HG02798 (cell line): ENCODE measurements around the gene PMEL.
"Not testable (repeated sequence)": the region's sequence is repeated elsewhere in the genome, so short reads cannot be mapped to it uniquely, and the experiment has no call there.

Experiments
- ATAC-seq: cut with Tn5 transposase; IDR thresholded peaks from one replicate; pipeline ENCODE4 v1.9.1; 2021; ENCODE audit warnings: mild to moderate bottlenecking; ENCODE audit not compliant: unreplicated experiment, poor library complexity

Gene PMEL

DNA sequence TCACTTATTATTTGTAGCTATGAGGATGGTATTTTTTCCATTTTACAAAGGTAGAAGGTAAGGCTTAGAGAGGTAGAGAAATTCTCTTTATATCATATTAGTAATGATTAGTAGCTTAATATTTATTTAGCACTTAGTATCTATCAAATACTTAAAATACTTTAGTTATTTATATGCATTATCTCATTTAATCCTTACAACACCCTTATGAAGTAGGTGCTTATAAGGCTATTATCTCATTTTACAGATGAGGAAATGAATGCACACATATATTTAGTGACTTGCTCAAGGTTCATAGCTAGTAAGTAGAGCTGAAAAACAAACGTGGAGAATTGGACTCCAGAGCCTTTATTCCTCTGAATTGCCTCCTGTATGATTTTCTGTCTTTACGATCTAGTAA lies 19.0 kb upstream of the PMEL start:
- ATAC-seq: no peak

DNA sequence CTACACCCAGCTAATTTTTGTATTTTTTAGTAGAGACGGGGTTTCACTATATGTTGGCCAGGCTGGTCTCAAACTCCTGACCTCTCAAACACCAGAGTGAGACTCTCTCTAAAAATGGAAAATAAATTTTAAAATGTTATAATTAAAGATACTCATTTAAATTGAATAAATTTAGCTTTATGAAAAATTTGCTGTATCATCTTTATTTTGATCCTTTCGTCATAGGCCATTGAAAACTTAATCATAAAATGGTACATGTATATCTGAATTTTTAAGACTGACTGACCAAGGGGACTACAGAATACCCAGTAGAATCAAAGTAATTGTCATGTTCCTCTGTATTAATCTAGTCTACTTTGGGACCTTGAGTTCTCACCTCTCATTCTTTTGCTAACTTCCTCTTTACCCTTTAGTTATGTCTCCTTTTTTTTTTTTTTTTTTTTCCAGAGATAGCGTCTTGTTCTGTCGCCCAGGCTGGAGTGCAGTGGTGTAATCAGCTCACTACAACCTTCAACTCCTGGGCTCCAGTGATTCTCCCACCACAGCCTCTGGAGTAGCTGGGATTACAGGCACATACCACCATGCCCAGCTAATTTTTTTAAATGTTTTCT lies 17.5 kb upstream of the PMEL start:
- no peak for ATAC-seq

- ATAC-seq: no peak
Observed at GRCh38 chr12:55982319-55982936, 16.6 kb upstream of the PMEL start.

DNA sequence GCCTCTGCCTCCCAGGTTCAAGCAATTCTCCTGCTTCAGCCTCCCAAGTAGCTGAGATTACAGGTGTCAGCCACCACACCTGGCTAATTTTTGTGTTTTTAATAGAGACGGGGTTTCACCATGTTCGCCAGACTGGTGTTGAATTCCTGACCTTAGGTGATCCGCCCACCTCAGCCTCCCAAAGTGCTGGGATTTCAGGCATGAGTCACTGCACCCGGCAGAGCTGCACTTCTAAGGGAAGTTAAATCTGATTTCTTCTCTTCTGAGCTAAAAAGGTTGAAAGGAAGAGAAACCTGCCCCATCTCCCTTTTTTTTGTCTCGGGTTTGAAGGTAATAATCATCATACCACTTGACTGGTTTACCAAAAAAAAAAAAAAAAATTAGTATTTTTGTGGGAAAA lies 16.0 kb upstream of the PMEL start:
- not testable (repeated sequence) for ATAC-seq

GRCh38 chr12:55979069-55979468 lies 13.2 kb upstream of the PMEL start:
- ATAC-seq: no peak

DNA sequence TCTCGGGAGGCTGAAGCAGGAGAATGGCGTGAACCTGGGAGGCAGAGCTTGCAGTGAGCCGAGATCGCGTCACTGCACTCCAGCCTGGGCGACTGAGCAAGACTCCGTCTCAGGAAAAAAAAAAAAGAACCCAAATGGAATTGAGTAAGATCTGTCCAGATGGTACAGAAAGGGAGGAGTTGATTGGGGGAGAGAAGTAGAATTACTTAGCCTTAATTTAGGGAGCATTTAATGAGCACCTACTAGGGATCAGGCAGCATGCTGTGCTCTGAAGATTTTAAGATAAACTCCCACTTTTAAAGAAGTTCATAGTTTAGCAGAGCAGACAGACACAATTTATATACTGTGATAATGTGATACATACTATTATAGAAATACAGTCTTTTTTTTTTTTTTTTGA lies 12.6 kb upstream of the PMEL start:
- ATAC-seq: no peak

- peak; percentile 5 for ATAC-seq
Observed at GRCh38 chr12:55974308-55974730, 8.5 kb upstream of the PMEL start.

GRCh38 chr12:55973599-55974307 lies 7.9 kb upstream of the PMEL start, which contains the start of gene RAB5B:
Gene RAB5B, plus strand, starts transcription at chr12:55974078. Its CDS starts 12,883 bp downstream, at chr12:55986961.
- peak; percentile 94 for ATAC-seq

DNA sequence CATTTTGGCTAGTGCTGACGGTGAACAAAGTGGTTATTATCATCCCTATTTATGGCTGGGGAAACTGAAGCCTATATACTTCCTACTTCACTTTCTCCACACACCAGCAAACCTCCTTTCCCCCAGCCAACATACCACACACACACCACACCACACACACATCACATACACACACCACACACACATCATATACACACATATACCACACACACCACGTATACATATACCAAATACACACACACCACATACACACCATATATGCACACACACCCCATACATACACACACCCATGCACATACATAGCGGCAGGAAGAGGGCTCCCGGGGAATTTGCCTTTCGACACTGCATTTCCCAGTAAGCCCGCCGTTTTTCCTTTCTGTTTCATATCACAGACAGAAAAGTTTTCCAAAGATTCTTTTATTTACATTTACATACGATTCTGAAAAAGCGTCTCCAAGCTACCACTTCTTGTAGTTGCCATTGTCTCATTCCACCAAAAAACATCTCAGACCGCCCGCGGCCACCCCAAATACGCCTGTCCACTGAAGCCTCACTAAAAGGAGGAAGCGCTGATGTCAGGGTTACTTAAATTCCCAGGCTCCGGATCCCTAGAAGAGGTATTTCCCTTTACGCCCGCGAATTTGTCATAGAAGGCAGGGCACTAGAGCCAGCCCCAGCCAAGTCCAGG lies 7.2 kb upstream of the PMEL start:
- no peak for ATAC-seq

DNA sequence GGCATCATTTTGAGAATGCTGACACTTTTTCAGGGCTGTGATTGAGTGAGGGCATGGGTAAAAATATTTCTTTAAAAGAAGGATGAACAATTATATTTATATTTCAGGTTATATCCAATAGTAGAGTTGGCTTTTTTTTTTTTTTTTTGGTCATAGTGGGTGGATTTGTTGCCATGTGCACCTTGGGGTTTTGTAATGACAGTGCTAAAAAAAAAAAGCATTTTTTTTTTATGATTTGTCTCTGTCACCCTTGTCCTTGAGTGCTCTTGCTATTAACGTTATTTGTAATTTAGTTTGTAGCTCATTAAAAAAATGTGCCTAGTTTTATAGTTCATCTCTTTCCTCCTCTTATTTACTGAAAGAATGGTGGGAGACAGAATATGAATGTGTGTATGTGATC lies 6.6 kb upstream of the PMEL start:
- no peak for ATAC-seq

DNA sequence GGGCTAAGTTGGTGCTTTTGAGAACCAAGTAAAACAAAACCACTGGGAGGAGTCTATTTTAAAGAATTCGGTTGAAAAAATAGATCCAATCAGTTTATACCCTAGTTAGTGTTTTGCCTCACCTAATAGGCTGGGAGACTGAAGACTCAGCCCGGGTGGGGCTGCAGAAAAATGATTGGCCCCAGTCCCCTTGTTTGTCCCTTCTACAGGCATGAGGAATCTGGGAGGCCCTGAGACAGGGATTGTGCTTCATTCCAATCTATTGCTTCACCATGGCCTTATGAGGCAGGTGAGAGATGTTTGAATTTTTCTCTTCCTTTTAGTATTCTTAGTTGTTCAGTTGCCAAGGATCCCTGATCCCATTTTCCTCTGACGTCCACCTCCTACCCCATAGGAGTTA lies 6.2 kb upstream of the PMEL start:
- ATAC-seq: no peak

- ATAC-seq: no peak
Observed at GRCh38 chr12:55970775-55971174, 4.9 kb upstream of the PMEL start.

DNA sequence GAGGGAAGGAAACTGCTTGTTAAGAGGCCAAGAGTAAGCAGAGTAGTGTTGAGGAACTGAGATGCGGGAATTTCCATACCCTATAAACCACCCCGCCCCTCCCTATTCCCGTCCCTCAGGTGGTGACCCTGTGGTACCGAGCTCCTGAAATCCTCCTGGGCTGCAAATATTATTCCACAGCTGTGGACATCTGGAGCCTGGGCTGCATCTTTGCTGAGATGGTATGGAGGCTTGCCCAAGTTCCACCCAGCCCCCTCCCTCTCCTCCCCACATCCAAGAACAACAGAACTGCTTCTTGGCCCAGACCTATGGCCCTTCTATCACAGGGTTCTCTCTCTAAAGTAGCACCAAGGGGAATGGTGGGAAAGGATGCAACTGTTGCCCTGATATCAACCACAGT lies 3.5 kb upstream of the PMEL start:
- ATAC-seq: no peak

DNA sequence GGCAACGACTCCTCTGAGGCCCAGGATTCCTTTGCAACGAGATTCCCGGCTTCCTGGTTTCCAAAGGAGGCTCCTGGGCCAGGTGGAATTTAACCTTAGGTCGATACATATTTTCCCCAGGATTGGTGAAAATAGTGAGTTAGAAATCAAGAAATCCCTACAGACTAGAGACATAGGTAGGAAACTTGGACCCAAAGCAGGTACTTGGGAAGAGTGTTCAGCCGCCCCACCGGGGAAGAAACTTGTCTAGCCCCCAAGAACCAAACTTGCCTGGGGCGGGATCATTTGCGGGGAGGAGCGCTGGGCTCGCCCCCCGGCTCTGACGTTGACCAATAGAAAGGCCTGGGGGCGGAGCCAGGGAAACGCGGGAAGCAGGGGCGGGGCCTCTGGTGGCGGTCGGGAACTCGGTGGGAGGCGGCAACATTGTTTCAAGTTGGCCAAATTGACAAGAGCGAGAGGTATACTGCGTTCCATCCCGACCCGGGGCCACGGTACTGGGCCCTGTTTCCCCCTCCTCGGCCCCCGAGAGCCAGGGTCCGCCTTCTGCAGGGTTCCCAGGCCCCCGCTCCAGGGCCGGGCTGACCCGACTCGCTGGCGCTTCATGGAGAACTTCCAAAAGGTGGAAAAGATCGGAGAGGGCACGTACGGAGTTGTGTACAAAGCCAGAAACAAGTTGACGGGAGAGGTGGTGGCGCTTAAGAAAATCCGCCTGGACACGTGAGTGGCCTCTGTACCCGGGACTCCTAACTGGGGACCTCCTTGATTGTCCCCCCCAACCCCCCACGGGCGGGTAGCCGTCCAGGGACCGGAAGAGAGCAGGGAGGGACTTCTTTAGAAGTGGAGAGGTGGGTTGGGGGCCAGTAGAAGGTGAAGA lies 803 bp upstream of the PMEL start, which contains the start of gene CDK2:
Gene CDK2 (plus strand): TSS at position 423 of the 874 bp plus-strand sequence. CDS start 179 bp downstream, at position 602.
- peak; percentile 98 for ATAC-seq

DNA sequence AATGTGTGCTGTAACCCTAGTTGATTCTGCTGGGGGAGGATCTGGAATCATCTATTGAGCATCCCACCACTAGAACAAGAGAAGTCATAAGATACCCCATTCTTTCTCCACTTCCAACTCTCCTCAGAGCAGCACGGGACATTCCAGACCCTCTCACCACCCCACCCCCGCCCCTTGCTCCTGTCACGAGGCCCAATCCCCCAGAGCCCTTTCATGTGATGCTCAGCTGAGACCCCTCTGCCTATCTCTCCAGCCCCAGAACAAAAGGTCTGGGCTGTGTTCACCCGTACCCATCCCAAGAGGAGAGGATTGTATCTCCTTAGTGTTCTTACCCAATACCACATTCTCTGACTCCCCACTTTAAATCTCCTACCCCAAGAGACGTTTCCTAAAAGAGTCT lies 602 bp downstream of the PMEL start:
- no peak for ATAC-seq

GRCh38 chr12:55963760-55964159 lies 2.1 kb downstream of the PMEL start:
- no peak for ATAC-seq

DNA sequence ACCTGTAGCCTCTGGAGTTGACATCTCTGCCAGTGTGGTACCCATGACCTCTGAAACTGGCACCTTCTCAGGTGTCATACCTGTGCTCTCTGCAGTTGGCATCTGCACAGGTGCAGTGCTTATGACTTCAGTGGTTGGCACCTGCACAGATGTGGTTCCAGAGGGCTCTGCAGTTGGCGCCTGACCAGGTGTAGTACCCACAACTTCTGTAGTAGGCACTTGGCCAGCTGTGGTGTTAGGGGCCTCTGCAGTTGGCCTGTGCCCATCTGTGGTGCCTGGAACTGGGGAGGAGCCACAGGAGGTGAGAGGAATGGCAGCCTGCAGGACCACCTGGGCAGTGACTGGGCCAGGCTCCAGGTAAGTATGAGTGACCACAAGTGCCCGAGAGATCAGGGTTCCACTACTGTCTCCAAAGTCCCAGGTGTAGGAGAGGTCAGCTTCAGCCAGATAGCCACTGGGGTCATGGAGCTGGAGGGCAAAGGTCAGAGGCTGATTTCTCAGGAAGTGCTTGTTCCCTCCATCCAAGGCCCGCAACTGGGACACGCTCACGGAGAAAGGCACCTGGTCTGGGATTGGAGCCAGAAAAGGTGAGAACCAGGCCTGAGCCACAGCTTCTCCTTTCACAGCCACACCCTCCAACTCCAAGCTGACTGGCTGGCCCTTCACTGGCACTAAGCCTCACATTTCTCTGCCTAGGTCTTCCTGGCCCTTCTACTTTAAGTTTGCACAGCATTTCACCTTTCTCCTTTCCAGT lies 8.6 kb downstream of the PMEL start:
- ATAC-seq: no peak

- no peak for ATAC-seq
Observed at GRCh38 chr12:55955800-55956508, 9.9 kb downstream of the PMEL start.

DNA sequence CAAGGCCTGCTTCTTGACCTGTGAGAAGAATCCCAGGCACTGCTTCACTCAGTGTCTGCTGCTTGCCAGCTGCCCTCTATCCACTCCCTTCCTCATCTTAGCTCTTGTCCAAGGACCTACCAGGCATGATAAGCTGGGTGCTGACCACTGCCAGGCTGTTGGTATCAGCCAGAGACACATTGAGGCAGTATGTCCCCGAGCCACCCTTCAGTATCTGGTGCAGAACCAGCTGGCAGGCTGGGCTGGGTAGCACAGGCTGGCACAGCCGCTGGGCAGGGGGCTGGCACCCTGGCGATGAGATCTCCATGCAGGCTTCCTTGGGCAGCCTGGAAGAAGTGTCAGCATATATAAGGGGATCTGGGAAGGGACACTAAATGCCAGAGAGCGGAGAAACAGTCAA lies 10.5 kb downstream of the PMEL start:
- no peak for ATAC-seq
